ENCODE measurements around the gene CACYBP.

CACYBP gene

GRCh38 chr1:175045097-175045496 is 45.4 kb downstream of the CACYBP start:
- H3K9ac ChIP-seq (ENCODE audit: low read length) = no peak overlapping the region

DNA sequence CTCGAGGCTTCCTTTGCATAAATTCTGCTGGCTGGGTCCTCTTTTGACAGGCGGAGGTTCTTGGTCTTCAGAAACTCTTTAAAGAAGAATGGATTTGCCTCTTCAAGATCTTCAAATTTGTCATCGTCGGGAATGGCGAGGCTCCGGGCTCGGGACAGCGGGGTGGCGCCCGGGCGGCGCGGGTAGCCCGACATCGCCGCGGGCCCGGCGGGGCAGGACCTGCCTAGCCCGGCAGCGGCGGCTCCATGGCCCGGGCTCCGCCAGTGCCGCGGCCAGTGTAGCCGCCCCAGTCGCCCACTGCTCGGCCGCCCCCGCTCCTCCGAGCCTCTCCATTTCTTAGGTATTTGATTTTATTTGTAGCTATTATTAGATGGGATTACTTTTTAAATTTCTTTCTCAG is 45.8 kb downstream of the CACYBP start:
- H3K4me3 ChIP-seq (ENCODE audit: low read depth, low read length, poor library complexity, severe bottlenecking) = no peak overlapping the region
- no peaks in the 10 kb centered on the region for H4K20me1 ChIP-seq (ENCODE audit: insufficient read depth, low read length)
- TF ChIP-seq, protein P1, sequence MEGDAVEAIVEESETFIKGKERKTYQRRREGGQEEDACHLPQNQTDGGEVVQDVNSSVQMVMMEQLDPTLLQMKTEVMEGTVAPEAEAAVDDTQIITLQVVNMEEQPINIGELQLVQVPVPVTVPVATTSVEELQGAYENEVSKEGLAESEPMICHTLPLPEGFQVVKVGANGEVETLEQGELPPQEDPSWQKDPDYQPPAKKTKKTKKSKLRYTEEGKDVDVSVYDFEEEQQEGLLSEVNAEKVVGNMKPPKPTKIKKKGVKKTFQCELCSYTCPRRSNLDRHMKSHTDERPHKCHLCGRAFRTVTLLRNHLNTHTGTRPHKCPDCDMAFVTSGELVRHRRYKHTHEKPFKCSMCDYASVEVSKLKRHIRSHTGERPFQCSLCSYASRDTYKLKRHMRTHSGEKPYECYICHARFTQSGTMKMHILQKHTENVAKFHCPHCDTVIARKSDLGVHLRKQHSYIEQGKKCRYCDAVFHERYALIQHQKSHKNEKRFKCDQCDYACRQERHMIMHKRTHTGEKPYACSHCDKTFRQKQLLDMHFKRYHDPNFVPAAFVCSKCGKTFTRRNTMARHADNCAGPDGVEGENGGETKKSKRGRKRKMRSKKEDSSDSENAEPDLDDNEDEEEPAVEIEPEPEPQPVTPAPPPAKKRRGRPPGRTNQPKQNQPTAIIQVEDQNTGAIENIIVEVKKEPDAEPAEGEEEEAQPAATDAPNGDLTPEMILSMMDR (IDR thresholded peaks at IDR 0.05; ENCODE audit: low read length) = no peak
- TF ChIP-seq EZH2 (IDR thresholded peaks at IDR 0.05; ENCODE audit: borderline replicate concordance, low read length) = no peak
- no peaks in the 10 kb centered on the region for H3F3A ChIP-seq (ENCODE audit: insufficient read depth, low read length)
- no peak overlapping the region for H3K9ac ChIP-seq (ENCODE audit: low read length)
- no peaks in the 10 kb centered on the region for H3K4me1 ChIP-seq (ENCODE audit: insufficient read depth, low read length, severe bottlenecking)
- H3K27me3 ChIP-seq (ENCODE audit: insufficient read depth, low read length) = no peaks in the 10 kb centered on the region
- H3K79me2 ChIP-seq (ENCODE audit: insufficient read depth, low read length) = no peaks in the 10 kb centered on the region
- H3K9me2 ChIP-seq (ENCODE audit: low read depth, low read length) = no peaks in the 10 kb centered on the region
- H3K27ac ChIP-seq (ENCODE audit: low read depth, low read length, poor library complexity, severe bottlenecking) = no peak overlapping the region
- H3K9me3 ChIP-seq (ENCODE audit: low read length) = no peaks in the 10 kb centered on the region
- H2AFZ ChIP-seq (ENCODE audit: low read length) = no peak overlapping the region
- no peaks in the 10 kb centered on the region for H3K36me3 ChIP-seq (ENCODE audit: insufficient read depth, low read length)
- H3K4me2 ChIP-seq (ENCODE audit: low read length) = no peak overlapping the region

More at GRCh38 chr1:175045097-175045496, 45.4 kb downstream of the CACYBP start:
- Histone ChIP-seq H3K4me1 (ENCODE audit: insufficient read depth, low read length, severe bottlenecking) (no peaks in the 10 kb centered on the region), H2AFZ (ENCODE audit: low read length) (no peak overlapping the region), H3K79me2 (ENCODE audit: insufficient read depth, low read length) (no peaks in the 10 kb centered on the region), H3K27me3 (ENCODE audit: insufficient read depth, low read length) (no peaks in the 10 kb centered on the region), H3F3A (ENCODE audit: insufficient read depth, low read length) (no peaks in the 10 kb centered on the region), H3K4me3 (ENCODE audit: low read depth, low read length, poor library complexity, severe bottlenecking) (no peak overlapping the region), H3K36me3 (ENCODE audit: insufficient read depth, low read length) (no peaks in the 10 kb centered on the region), H4K20me1 (ENCODE audit: insufficient read depth, low read length) (no peaks in the 10 kb centered on the region), H3K27ac (ENCODE audit: low read depth, low read length, poor library complexity, severe bottlenecking) (no peak overlapping the region), H3K9me3 (ENCODE audit: low read length) (no peaks in the 10 kb centered on the region), H3K4me2 (ENCODE audit: low read length) (no peak overlapping the region), H3K9me2 (ENCODE audit: low read depth, low read length) (no peaks in the 10 kb centered on the region)
- TF ChIP-seq, protein P1 (IDR thresholded peaks at IDR 0.05; ENCODE audit: low read length) = no peak

DNA sequence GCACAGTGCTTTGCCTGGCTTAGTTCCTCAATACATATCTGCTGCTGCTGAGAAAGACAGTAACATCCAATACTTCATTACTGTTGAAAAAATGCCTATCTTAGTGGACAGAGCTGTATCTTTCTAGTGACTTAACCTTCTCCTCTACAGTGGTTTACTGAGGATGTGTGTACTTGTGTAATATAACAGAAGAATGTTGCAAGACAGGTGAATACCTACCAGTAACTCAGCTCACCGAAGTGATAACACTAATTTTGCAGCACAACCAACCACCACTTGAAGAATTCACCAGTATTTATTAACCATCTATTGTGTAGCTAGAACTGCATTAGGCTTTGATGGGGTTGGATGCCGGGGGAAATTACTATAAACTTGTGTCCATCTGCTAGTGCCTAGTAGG is 51.2 kb downstream of the CACYBP start:
- H2AFZ ChIP-seq (ENCODE audit: low read length) = no peak overlapping the region
- no peaks in the 10 kb centered on the region for H3K79me2 ChIP-seq (ENCODE audit: insufficient read depth, low read length)
- H4K20me1 ChIP-seq (ENCODE audit: insufficient read depth, low read length) = no peaks in the 10 kb centered on the region
- no peaks in the 10 kb centered on the region for H3F3A ChIP-seq (ENCODE audit: insufficient read depth, low read length)
- no peaks in the 10 kb centered on the region for H3K27me3 ChIP-seq (ENCODE audit: insufficient read depth, low read length)
- H3K9ac ChIP-seq (ENCODE audit: low read length) = no peak overlapping the region
- H3K9me2 ChIP-seq (ENCODE audit: low read depth, low read length) = no peaks in the 10 kb centered on the region
- TF ChIP-seq EZH2 (IDR thresholded peaks at IDR 0.05; ENCODE audit: borderline replicate concordance, low read length) = no peak
- TF ChIP-seq, protein P1 (IDR thresholded peaks at IDR 0.05; ENCODE audit: low read length) = no peak
- no peaks in the 10 kb centered on the region for H3K9me3 ChIP-seq (ENCODE audit: low read length)
- no peak overlapping the region for H3K4me3 ChIP-seq (ENCODE audit: low read depth, low read length, poor library complexity, severe bottlenecking)
- no peak overlapping the region for H3K4me2 ChIP-seq (ENCODE audit: low read length)
- no peaks in the 10 kb centered on the region for H3K4me1 ChIP-seq (ENCODE audit: insufficient read depth, low read length, severe bottlenecking)
- no peak overlapping the region for H3K27ac ChIP-seq (ENCODE audit: low read depth, low read length, poor library complexity, severe bottlenecking)
- H3K36me3 ChIP-seq (ENCODE audit: insufficient read depth, low read length) = no peaks in the 10 kb centered on the region
